ENCODE measurements around the gene CHCHD3.

GRCh38 chr7:133126422-133126821, 44.5 kb upstream of the CHCHD3 start:
- no peak for TF ChIP-seq CTCF (IDR thresholded peaks at IDR 0.05)
- no peak for TF ChIP-seq EP300 (IDR thresholded peaks at IDR 0.05)
- TF ChIP-seq POLR2A (IDR thresholded peaks at IDR 0.05) = no peak
